ENCODE results near the gene CLIP3. TPM values are rescaled to one million over a fixed set of nuclear protein-coding genes. Genes with fewer than 3 reads are reported as not detected.

Gene CLIP3, protein sequence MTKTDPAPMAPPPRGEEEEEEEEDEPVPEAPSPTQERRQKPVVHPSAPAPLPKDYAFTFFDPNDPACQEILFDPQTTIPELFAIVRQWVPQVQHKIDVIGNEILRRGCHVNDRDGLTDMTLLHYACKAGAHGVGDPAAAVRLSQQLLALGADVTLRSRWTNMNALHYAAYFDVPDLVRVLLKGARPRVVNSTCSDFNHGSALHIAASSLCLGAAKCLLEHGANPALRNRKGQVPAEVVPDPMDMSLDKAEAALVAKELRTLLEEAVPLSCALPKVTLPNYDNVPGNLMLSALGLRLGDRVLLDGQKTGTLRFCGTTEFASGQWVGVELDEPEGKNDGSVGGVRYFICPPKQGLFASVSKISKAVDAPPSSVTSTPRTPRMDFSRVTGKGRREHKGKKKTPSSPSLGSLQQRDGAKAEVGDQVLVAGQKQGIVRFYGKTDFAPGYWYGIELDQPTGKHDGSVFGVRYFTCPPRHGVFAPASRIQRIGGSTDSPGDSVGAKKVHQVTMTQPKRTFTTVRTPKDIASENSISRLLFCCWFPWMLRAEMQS
- total RNA-seq (1 to 10 TPM in 1 of 2 donors, under 1 TPM in 1; 0.59 to 1.5 TPM), polyA plus RNA-seq (under 1 TPM; 0.78 to 0.82 TPM)

DNA sequence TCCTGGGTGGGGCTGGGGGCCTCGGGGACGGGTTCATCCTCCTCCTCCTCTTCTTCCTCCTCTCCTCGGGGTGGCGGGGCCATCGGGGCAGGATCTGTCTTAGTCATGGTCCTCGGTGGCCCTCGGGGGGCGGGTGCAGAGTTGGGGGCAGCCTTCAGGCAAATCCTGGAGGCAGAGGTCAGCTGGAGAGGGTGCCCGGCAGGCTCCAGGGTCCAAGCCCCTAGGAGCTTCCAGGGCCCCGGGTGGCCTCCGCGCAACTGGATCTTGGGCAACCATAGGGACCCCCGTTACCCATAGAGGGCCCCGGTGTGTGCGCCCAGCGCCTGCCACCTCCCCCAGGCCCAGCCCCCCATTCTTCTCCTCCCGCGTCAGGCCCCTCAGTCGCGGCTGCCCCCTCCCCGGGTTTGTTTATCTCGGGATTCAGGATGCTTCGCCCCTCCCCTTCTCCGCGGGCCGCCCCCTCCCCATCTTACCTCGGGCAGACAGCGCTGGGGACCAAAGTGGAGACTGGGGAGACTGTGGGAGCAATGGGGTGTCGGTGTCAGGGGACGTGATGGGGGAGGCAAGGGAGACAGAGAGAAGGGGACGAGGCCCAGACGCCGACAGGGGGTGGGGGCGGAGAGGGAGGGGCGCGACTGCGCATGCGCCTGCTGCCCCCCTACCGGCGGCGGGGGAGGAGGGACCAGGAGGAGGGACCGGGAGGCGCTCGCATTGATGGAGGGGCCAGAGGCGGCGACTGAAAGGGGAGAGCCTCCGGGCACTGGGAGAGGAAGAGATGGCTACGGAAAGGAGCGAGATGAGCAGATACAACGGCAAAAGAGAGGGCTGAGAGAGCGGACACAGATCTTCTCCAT is at the start of gene CLIP3:
Gene CLIP3, minus strand, starts transcription at position 623 of the 854 bp plus-strand sequence. Its CDS starts 516 bp downstream, at position 107.
- no peak for DNase-seq (ENCODE audit: low spot score)
- Histone ChIP-seq H3K9ac (ENCODE audit: low read depth in 1 of 2, low read length in 2 of 2) (no peak within 1 kb of the TSS), H3K27me3 (ENCODE audit: control insufficient read depth in 4 of 4, insufficient read depth in 4 of 4, low read length in 3 of 4) (no peaks in the 10 kb centered on the region), H3K4me1 (ENCODE audit: control insufficient read depth in 4 of 4, insufficient read depth in 4 of 4, low read length in 3 of 4) (peaks cover 0 to 8% (median 1%) of the 10 kb centered on the region in 4 donors), H3K9me3 (ENCODE audit: control insufficient read depth in 4 of 4, low read length in 3 of 4) (no peaks in the 10 kb centered on the region), H3K27ac (ENCODE audit: low read depth in 1 of 2, low read length in 2 of 2) (no peak within 1 kb of the TSS), H3K36me3 (ENCODE audit: control insufficient read depth in 4 of 4, insufficient read depth in 3 of 4, low read depth in 1 of 4, low read length in 3 of 4) (peaks cover 0 to 4% (median 1%) of the 10 kb centered on the region in 4 donors), H3K4me3 (ENCODE audit: low read depth in 1 of 3, low read length in 3 of 3) (peak within 1 kb of the TSS in 1 of 3 donors; percentile 32)
- no peak for TF ChIP-seq NR2F2 (IDR thresholded peaks at IDR 0.05)
- no peak for TF ChIP-seq FOXA1 (IDR thresholded peaks at IDR 0.05)
- TF ChIP-seq RAD21 (IDR thresholded peaks at IDR 0.05) = no peak
- no peak for TF ChIP-seq HNF4G (IDR thresholded peaks at IDR 0.05)
- TF ChIP-seq, protein P1, sequence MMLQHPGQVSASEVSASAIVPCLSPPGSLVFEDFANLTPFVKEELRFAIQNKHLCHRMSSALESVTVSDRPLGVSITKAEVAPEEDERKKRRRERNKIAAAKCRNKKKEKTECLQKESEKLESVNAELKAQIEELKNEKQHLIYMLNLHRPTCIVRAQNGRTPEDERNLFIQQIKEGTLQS (IDR thresholded peaks at IDR 0.05) = no peak
- TF ChIP-seq, protein P2, sequence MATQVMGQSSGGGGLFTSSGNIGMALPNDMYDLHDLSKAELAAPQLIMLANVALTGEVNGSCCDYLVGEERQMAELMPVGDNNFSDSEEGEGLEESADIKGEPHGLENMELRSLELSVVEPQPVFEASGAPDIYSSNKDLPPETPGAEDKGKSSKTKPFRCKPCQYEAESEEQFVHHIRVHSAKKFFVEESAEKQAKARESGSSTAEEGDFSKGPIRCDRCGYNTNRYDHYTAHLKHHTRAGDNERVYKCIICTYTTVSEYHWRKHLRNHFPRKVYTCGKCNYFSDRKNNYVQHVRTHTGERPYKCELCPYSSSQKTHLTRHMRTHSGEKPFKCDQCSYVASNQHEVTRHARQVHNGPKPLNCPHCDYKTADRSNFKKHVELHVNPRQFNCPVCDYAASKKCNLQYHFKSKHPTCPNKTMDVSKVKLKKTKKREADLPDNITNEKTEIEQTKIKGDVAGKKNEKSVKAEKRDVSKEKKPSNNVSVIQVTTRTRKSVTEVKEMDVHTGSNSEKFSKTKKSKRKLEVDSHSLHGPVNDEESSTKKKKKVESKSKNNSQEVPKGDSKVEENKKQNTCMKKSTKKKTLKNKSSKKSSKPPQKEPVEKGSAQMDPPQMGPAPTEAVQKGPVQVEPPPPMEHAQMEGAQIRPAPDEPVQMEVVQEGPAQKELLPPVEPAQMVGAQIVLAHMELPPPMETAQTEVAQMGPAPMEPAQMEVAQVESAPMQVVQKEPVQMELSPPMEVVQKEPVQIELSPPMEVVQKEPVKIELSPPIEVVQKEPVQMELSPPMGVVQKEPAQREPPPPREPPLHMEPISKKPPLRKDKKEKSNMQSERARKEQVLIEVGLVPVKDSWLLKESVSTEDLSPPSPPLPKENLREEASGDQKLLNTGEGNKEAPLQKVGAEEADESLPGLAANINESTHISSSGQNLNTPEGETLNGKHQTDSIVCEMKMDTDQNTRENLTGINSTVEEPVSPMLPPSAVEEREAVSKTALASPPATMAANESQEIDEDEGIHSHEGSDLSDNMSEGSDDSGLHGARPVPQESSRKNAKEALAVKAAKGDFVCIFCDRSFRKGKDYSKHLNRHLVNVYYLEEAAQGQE (IDR thresholded peaks at IDR 0.05) = no peak
- TF ChIP-seq FOXA2 (IDR thresholded peaks at IDR 0.05) = no peak
- no peak for TF ChIP-seq RXRA (IDR thresholded peaks at IDR 0.05)
- TF ChIP-seq HNF4A (conservative IDR thresholded peaks at IDR 0.05) = no peak
- no peak for TF ChIP-seq SP1 (IDR thresholded peaks at IDR 0.05)
- no peak for TF ChIP-seq JUND (IDR thresholded peaks at IDR 0.05)
- TF ChIP-seq, protein P3, sequence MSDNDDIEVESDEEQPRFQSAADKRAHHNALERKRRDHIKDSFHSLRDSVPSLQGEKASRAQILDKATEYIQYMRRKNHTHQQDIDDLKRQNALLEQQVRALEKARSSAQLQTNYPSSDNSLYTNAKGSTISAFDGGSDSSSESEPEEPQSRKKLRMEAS (IDR thresholded peaks at IDR 0.05) = no peak
- WGBS = 15% methylated on average over 51 of the region's 51 CpGs

GRCh38 chr19:36081894-36082293 is 49.2 kb upstream of the CLIP3 start:
- 96% methylated on average over 7 of the region's 7 CpGs for WGBS
- Histone ChIP-seq H3K27me3 (ENCODE audit: control insufficient read depth in 4 of 4, insufficient read depth in 4 of 4, low read length in 3 of 4) (no peaks in the 10 kb centered on the region), H3K36me3 (ENCODE audit: control insufficient read depth in 4 of 4, insufficient read depth in 3 of 4, low read depth in 1 of 4, low read length in 3 of 4) (peaks cover 0 to 2% (median 0%) of the 10 kb centered on the region in 4 donors), H3K27ac (ENCODE audit: low read depth in 1 of 2, low read length in 2 of 2) (no peak overlapping the region), H3K9me3 (ENCODE audit: control insufficient read depth in 4 of 4, low read length in 3 of 4) (no peaks in the 10 kb centered on the region), H3K4me3 (ENCODE audit: low read depth in 1 of 3, low read length in 3 of 3) (no peak overlapping the region), H3K9ac (ENCODE audit: low read depth in 1 of 2, low read length in 2 of 2) (no peak overlapping the region), H3K4me1 (ENCODE audit: control insufficient read depth in 4 of 4, insufficient read depth in 4 of 4, low read length in 3 of 4) (no peaks in the 10 kb centered on the region)
- TF ChIP-seq, protein P3 (IDR thresholded peaks at IDR 0.05) = no peak
- TF ChIP-seq, protein P4, sequence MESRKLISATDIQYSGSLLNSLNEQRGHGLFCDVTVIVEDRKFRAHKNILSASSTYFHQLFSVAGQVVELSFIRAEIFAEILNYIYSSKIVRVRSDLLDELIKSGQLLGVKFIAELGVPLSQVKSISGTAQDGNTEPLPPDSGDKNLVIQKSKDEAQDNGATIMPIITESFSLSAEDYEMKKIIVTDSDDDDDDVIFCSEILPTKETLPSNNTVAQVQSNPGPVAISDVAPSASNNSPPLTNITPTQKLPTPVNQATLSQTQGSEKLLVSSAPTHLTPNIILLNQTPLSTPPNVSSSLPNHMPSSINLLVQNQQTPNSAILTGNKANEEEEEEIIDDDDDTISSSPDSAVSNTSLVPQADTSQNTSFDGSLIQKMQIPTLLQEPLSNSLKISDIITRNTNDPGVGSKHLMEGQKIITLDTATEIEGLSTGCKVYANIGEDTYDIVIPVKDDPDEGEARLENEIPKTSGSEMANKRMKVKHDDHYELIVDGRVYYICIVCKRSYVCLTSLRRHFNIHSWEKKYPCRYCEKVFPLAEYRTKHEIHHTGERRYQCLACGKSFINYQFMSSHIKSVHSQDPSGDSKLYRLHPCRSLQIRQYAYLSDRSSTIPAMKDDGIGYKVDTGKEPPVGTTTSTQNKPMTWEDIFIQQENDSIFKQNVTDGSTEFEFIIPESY (IDR thresholded peaks at IDR 0.05) = no peak
- no peak for TF ChIP-seq RAD21 (IDR thresholded peaks at IDR 0.05)
- TF ChIP-seq JUND (IDR thresholded peaks at IDR 0.05) = no peak
- no peak for TF ChIP-seq SP1 (IDR thresholded peaks at IDR 0.05)
- no peak for TF ChIP-seq RXRA (IDR thresholded peaks at IDR 0.05)
- TF ChIP-seq FOXA2 (IDR thresholded peaks at IDR 0.05) = no peak
- TF ChIP-seq, protein P2 (IDR thresholded peaks at IDR 0.05) = no peak
- TF ChIP-seq HNF4A (conservative IDR thresholded peaks at IDR 0.05) = no peak
- no peak for TF ChIP-seq GABPA (IDR thresholded peaks at IDR 0.05 in 1 of 2, conservative IDR thresholded peaks at IDR 0.05 in 1 of 2)
- TF ChIP-seq HNF4G (IDR thresholded peaks at IDR 0.05) = no peak
- DNase-seq (ENCODE audit: low spot score) = no peak

All from liver (tissue), 9 donors.